Measurements from ENCODE around the gene CHMP4B. TPM values are rescaled to one million over a fixed set of nuclear protein-coding genes. Genes with fewer than 3 reads are reported as not detected.

CHMP4B gene
- total RNA-seq, 4 donors from 2014 or later: 90.8 to 116 (median 100) TPM

GRCh38 chr20:33828326-33828844 lies 17.2 kb downstream of the CHMP4B start:
- peaks cover 0 to 3% (median 0%) of the 10 kb centered on the region in 4 donors for H3K36me3 ChIP-seq
- H3K4me3 ChIP-seq: no peak overlapping the region
- no peaks in the 10 kb centered on the region for H3K27me3 ChIP-seq
- no peak for TF ChIP-seq POLR2AphosphoS5 (IDR thresholded peaks at IDR 0.05)
- TF ChIP-seq EP300 (IDR thresholded peaks at IDR 0.05): no peak
- TF ChIP-seq CTCF (IDR thresholded peaks at IDR 0.05): no peak
- no peak for TF ChIP-seq POLR2A (IDR thresholded peaks at IDR 0.05; ENCODE audit: low read depth)
- peak overlapping the region; percentile 61 to 75 (median 68) for H3K27ac ChIP-seq (replicated peaks in 1 of 4)
- H3K9me3 ChIP-seq: no peaks in the 10 kb centered on the region
- intact Hi-C loops (cut with DNase I): no loop called here
- peaks cover 89 to 99% (median 93%) of the 10 kb centered on the region in 4 donors for H3K4me1 ChIP-seq
- 47% methylated on average over 9 of the region's 9 CpGs for WGBS
- DNase-seq (ENCODE audit: extremely low spot score): no peak

- Histone ChIP-seq H3K4me1 (peaks cover 95 to 100% (median 99%) of the 10 kb centered on the region in 4 donors), H3K4me3 (no peak overlapping the region), H3K36me3 (no peaks in the 10 kb centered on the region), H3K27me3 (no peaks in the 10 kb centered on the region), H3K27ac (replicated peaks in 1 of 4) (peak overlapping the region; percentile 61 to 75 (median 68)), H3K9me3 (no peaks in the 10 kb centered on the region)
- TF ChIP-seq POLR2A (IDR thresholded peaks at IDR 0.05; ENCODE audit: low read depth): no peak
- TF ChIP-seq POLR2AphosphoS5 (IDR thresholded peaks at IDR 0.05): no peak
- TF ChIP-seq EP300 (IDR thresholded peaks at IDR 0.05): no peak
- TF ChIP-seq CTCF (IDR thresholded peaks at IDR 0.05): no peak
- no peak for DNase-seq (ENCODE audit: extremely low spot score)
- intact Hi-C loops (cut with DNase I): no loop called here
- WGBS: 49% methylated on average over 3 of the region's 3 CpGs
Measured at GRCh38 chr20:33828967-33829560, 17.9 kb downstream of the CHMP4B start.

- Histone ChIP-seq H3K27me3 (no peaks in the 10 kb centered on the region), H3K27ac (replicated peaks in 1 of 4) (peak overlapping the region; percentile 61 to 75 (median 68)), H3K4me1 (peaks cover 91 to 98% (median 97%) of the 10 kb centered on the region in 4 donors), H3K4me3 (no peak overlapping the region), H3K36me3 (peaks cover 0 to under 1% (median 0%) of the 10 kb centered on the region in 4 donors), H3K9me3 (no peaks in the 10 kb centered on the region)
- TF ChIP-seq CTCF (IDR thresholded peaks at IDR 0.05) (no peak), POLR2A (IDR thresholded peaks at IDR 0.05; ENCODE audit: low read depth) (no peak), EP300 (IDR thresholded peaks at IDR 0.05) (no peak), POLR2AphosphoS5 (IDR thresholded peaks at IDR 0.05) (no peak)
- no peak for DNase-seq (ENCODE audit: extremely low spot score)
- 71% methylated on average over 3 of the region's 3 CpGs for WGBS
- intact Hi-C loops (cut with DNase I): no loop called here
Measured at GRCh38 chr20:33829636-33830035, 18.5 kb downstream of the CHMP4B start.

GRCh38 chr20:33830371-33830770 lies 19.2 kb downstream of the CHMP4B start:
- Histone ChIP-seq H3K27me3 (no peaks in the 10 kb centered on the region), H3K4me1 (peaks cover 85 to 95% (median 91%) of the 10 kb centered on the region in 4 donors), H3K9me3 (no peaks in the 10 kb centered on the region), H3K4me3 (no peak overlapping the region), H3K36me3 (peaks cover 0 to 3% (median 0%) of the 10 kb centered on the region in 4 donors), H3K27ac (replicated peaks in 1 of 4) (peak overlapping the region; percentile 61 to 75 (median 68))
- intact Hi-C loops (cut with DNase I): no loop called here
- 71% methylated on average over 4 of the region's 4 CpGs for WGBS
- TF ChIP-seq CTCF (IDR thresholded peaks at IDR 0.05) (no peak), POLR2A (IDR thresholded peaks at IDR 0.05; ENCODE audit: low read depth) (no peak), POLR2AphosphoS5 (IDR thresholded peaks at IDR 0.05) (no peak), EP300 (IDR thresholded peaks at IDR 0.05) (no peak)
- DNase-seq (ENCODE audit: extremely low spot score): no peak

Data from esophagus muscularis mucosa (tissue), 4 donors.